Limb (tissue), 2 donors: Measurements from ENCODE around the gene CCDC33.

Source experiments
- DNase-seq, 2 donors: peaks; one replicate each; pipeline ENCODE4 v3.0.0-alpha.2; 2016; ENCODE audit errors: extremely low spot score in 2 of 2

The CCDC33 gene

DNA sequence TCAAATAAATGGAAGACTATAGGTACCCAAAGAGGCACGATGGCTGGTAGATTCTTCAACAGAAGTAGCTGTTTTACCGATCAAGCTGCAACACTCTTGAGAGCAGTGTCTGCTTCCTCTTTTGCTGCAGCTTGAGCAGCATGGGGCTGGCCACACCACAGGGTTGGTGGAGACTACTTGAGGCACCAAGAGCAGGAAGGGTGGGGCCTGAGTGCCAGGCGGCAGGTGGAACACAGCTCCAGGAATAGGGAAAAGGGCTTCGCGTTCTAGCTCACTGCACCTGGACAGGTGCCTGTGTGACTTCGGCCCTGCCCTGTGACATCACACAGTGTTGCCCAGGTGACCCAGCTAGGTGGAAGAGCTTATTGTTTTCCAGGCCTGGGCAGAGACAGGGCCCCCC is at the start of gene CCDC33:
Gene CCDC33, plus strand, starts transcription at position 365 of the 400 bp plus-strand sequence. CDS start 394 bp downstream, outside the sequence.
- no peak for DNase-seq

DNA sequence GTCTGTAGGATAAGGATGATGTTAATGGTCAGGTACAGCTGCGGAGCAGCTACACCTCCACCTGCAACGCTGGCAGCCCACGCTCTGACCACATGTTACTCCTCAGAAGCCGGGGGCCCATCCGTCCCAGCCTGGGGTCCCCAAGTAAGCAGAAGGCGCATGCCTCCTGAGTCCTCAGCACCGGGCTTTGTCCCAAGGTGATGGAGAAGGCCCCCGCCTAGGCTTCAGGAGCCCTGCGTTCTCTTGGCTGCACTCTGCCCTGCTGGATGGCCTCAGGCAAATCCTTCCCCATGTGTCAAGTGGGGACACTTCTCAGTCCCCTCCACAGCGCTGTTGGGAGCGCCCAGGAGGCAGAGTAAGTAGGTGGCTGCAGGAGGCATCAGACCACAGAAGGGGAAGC is 47.9 kb upstream of the CCDC33 start:
- no peak for DNase-seq

DNA sequence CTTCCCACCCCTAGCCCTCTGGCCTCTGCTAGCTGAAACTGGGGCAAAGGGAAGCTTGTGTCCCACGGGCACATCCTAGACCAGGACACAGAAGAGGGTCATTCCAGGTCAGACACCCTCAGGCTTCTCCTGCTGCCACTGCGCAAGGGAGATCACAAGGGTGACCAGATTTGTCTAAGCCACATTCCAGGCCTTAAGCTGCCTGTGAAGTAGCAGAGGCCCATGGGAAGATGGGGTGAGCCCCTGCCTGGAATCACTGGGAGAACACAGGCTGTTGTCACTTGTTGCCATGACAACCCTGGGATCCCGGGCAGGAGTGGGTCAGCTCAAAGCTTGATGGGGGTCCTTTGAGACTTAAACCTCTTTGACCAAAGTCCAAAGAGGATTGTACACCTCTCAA is 44.3 kb upstream of the CCDC33 start:
- no peak for DNase-seq

DNA sequence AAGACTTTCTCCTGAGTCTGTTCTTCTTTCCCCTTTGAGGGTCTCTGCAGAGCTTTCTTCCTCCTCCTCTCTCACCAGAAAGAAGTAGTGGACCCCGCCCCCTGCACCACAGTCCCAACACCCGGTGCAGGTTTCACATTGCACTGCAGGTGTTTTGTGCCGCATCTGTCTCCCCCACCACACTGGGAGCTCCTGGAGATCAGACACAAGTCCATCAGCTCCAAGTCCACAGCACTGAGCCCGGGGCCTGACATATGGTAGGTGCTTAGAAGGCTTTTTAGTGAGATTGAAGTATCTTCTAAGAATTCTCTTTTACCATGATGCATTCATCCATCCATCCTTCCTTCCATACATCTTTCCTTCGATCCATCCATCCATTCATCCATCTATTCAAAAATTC is 43.4 kb upstream of the CCDC33 start:
- no peak for DNase-seq

DNA sequence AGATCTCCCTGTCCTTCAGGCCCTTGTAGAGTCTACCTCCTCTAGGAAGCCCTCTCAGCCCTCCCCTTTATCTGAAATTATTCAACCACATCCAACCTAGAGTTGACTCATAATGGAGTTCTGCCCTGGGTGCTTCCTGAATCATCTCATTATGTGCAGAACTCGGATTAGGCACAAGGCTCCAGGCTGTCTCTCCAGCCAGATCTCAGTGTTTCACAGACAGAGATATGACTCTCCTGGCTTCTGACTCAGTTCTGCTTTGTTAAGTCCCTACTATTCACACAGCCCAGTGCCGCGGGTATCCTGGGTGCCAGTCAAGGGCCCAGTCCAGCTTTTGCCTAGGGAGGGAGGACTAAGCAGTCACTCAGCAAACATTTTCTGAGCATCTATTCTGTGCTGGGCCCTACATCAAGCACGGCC is 42.8 kb upstream of the CCDC33 start:
- DNase-seq = no peak

DNA sequence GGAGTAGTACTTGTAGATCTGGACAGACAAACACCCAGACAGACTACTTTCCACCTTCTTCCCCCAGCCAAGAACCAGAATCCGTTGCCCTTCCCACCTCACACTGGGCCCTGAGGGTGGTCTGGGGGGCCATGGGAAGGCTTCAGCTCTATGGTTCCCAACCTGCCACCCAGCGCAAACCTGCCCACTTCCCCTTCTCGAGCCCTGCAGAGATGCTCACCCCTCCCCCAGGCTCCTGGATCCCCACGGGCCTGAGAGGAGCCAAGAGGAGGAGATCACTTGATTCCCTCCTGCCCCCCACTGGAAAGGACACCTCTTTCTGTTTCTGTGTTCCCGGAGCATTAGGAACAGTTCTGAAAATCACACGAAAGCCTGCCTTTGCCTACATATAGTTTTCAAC is 42.2 kb upstream of the CCDC33 start:
- no peak for DNase-seq

DNA sequence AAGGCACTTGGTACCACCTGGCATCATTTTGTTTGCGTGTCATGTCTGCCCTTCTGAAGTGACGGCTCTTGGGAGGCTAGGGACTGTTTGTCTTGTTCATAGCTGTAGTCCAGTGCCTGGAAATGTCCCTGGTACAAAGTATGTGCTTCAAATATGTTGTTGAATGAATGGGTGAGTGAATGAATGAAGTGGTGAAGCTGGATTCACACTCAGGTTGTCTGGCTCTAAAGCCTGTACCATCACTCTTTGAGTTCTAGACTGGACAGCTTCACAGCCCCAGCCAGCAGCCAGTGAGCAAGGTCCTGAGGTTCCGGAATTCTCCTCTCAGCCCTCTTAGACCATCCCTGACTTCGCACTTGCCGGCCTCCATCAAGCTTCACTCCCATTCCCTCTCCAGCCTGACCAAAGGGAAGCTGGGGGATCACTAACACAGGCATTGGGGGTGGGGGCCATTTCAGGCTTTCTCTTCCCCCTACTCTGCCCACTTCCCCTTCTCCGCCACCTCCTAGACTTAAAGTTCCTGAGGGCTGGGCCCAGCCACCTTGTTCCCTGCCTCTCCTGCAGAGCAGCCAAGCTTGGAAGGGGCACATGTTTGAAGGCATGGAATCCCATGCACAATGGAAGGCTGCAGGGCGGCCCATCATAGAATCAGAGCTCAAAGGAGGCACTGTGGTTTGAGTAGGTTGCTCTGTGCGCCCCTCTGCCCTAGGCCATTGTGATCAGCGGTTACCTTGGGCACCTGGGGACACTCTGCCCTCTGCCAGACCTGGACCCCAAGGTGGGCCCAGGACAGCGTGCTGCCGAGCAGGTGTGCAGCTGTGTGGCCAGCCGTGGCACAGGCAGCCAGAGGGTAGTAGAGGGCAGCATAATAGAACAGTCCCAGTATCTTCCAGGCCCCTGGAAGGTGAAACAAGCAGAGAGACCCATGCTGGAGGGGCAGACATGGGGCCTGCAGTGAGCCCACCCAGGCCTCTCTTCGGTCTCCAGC is 41.3 kb upstream of the CCDC33 start:
- no peak for DNase-seq

DNA sequence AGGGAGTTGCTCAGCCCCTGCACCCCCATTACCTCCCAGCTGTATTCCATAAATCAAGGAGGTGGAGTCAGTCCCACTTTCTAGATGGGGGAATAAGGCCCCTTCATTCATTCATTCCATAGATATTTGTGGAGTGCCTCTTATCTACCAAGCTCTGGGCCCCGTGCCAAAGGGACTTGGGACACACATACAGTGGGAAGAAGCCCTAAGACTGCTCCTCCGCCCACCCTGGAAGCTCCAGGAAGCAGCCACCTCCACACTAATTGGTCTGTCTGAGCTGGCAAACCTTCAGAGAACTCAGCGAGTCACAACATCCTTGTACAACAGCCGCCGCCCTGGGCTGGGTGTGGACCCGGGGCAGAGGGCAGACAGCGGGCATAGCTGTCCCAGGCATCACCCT is 40.0 kb upstream of the CCDC33 start:
- DNase-seq = peak in 1 of 2 donors; percentile 48

DNA sequence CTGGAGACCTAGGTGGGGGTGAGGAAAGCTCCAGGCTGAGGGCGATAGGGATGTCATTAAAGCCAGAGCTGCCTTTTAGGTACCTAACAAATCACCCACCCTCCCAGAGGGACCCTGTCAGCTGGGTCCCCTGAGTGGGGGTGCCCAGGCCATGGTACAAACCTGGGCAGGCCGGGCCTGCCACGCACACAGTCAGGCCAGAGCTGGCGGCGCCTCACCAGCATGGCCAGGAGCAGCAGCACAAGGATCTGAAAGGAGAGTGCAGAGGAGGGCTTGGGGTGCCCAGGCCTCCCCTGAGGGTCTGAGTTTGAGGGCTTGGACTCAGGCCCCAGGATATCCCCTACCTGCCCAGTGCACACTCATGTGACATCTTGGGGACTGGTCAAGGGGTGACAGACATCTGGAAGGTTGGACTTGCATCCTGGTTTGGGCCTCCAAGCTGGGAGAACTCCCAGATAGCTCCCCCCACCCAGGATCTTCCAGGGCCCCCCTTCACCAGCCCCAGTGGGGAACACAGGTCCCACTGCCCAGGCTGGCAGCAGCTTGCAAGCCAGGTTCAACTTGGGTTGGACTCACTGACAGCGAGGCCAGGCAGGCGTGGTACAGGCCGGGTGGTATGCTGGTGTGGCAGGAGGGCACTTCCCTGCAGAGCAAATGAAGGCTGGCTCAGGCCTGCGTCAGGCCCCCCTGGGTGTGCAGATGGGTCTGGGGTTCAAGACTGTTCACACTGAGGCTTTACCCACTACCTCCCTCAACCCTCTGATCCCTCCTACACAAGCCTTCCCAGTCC is 38.8 kb upstream of the CCDC33 start:
- no peak for DNase-seq

DNA sequence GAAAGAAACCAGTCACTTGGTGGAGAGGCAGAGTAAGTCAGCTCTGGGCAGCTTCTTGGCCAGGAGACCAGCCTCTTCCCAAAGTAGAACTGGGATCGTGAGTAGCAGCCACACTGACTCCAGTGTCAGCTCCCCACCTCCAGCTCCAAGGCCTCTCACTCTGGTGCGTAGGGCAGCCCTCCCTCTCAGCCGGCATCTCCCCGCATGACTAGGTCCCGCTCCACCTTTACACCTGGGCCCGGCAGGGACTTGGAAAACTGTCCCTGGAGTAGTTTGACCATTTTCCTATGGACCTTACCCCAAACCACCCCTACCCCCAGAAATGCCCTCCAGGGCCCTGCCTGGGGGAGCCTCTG is 36.9 kb upstream of the CCDC33 start:
- DNase-seq = no peak

DNA sequence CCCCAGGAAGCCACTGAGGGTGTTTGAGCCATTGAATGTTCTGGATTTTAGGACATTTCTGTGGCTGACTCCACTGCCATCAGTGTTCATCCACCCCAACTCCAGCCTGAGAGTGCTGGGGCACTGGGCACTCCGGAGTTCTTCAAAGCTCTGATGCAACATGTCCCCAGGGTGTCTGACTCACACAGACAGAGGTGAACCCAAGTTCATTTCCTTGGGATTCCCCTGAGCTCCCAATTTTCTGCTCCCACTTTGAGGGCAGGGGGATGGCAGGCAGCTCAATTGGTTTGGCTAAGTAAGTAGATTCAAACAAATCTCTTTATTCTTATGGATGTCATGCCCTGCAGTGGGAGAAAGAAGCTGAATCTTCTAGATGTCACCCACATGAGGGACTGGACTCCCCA is 35.7 kb upstream of the CCDC33 start:
- no peak for DNase-seq

DNA sequence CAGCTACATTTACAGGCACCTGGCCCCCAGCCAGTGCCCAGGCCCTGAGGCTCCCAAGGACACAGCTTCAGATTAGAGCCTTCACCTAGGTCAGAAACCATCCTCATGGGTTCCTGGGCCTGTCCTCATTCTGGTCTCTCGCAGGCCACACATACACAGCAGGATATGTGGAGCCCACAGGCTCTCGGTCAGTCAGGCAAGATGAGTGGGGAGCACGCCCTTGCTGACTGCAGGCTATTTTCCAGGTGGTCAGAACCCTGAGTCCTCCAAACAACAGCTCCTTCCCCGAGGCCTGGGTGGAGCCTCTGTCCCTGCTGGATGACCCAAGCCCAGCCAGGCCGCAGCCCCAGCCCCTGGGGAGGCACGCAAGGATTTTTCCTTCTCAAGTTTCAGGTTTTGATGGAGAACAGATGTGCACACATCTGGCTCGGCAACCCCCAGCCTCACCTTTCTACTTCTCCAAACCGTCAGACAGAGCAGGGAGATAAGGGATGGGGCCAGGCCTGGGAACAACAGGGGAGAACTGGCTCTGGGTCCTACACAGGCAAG is 35.2 kb upstream of the CCDC33 start:
- DNase-seq = peak in 1 of 2 donors; percentile 67

DNA sequence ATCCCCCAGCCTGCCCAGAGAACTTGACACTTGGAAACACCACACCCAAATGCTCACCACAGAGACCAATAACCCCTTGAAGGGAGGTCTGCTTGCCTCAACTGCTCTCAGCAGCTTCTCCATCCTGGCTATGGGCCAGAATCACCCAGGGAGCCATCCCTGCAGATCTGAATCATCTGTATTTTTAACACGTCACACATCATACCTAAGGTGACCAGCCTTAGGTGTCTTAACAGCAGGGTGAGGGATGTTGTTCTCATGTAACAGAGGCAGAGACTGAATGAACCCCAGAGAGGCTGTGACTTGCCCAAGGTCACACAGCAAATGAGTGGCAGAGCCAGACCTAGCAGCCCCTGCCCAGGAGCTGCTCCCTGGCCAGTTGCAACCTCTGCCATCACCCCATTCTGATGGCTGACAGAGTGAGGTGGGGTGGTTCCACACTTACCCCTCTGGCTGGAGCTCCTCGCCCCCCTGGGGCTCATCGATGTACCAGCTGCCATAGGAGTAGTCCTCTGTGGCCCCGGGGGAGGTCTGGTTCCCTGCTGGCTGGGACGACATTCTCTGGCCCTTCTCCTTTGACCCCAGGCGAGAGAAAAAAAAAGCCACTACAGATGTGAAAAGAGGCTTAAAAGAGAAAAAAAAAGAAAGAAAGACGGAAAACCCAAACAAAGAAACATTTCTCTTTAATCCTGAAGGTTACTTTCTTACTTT is 34.3 kb upstream of the CCDC33 start:
- DNase-seq = no peak

DNA sequence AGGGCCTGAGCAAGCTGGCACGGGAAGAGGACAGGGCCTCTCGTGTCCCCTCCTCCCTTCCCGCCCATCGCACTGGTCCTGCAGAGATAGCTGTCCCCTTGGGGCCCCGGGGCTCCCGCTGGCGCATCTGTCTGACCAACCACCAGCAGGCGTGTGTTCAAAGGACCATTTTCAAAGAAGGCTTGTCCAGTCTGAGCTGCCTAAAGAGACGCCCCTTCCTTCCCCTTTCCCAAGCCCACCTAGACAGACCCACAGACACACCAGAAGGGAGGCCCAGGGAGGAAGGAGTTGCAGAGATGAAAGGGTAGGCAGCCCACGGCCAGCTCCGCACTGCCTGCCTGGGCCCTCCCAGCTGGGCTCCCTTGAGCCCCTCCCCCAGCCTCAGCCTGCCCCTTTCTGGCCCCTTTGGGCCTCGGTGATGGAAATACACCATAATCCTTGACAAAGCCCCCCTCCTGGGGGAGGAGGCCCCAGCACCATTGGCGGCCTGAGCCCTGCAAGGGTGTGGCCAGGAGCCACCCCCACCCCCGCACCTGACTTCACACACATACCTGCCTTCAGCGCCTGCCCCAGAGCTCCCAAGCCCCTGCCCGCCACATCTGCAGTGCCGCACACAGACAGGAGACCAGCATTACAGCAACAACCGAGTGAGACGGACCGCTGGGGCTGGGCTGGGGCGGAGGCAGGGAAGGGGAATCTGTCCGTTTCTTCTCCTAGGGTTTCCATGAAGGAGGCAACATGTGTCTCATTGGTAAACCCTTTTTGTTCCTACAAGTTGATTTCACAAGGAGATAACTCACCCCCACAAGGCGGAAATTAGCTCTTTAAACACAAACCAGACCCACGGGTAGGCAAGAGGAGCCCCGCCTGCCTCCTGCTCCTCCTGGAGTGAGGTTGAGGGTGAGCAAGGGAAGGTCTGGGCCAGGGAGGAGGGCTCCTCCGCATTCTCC is 33.4 kb upstream of the CCDC33 start, which contains the start of gene STRA6:
Gene STRA6, minus strand, starts transcription at position 336 of the 950 bp plus-strand sequence. CDS start 520 bp downstream, outside the sequence.
- DNase-seq = peak in 1 of 2 donors; percentile 77

DNA sequence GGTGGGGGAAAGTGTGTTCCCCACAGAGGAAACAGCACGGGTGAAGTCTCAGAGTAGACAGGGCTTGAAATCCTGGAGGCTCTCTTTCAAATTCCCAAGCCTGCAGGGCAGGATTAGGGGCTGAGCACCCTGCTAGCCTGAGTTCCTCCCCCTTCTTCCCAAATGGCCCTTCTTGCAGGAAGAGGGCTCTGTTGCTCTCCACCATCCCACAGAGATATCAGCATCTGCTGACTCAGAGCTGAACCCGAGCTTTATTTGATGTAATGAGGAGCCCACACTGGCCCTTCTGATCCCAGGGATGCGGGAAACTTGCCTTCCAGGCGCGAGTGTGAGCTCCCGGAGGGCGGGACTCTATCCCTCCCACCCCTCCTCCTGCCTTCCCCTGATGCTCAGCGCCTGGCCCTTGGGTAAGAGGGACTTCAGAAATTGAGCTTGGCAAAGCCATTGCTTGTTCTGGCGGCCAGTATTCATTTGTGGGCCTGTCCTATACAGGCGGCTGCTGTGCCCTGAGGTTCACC is 32.2 kb upstream of the CCDC33 start:
- DNase-seq = peak in 1 of 2 donors; percentile 64

DNA sequence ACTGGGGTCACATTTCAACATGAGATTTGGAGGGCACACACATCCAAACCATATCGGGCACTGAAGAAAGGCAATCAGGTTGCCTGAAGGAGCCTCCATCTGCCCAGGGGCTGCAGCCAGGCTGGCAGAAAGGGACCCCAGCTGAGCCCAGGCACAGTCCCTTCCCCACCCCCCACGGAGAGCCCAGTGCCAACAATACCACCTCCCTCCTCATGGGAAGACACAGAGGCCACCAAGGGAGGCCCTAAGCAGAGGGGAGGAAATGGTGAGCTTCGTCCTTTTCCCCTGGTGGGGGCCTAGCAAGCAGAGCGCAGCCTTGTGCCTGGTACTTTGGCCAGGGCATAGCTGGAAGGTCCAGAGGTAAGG is 30.6 kb upstream of the CCDC33 start:
- no peak for DNase-seq

DNA sequence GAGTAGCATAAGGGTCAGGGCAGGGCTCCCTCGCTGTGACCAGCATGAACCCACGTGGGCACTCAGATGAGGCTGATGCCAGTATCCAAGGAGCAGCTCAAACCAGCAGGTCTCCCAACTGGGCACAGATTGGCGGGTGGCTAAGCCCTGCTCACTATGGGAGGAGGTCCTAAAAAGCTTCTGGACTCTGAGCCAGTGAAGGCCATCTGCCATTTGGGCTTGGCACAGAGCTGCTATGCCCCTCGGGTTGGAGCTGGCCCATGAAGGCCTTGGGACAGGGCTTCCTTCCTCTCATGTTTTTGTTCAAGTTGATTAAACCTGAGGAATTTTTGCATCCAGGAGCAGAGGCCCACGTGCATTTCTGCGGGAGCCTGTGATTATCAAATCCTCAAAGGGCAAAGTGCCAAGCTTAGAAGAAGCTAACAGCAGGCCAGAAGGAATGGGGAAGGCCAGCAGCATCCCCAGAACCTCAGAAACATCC is 29.3 kb upstream of the CCDC33 start:
- DNase-seq = no peak

DNA sequence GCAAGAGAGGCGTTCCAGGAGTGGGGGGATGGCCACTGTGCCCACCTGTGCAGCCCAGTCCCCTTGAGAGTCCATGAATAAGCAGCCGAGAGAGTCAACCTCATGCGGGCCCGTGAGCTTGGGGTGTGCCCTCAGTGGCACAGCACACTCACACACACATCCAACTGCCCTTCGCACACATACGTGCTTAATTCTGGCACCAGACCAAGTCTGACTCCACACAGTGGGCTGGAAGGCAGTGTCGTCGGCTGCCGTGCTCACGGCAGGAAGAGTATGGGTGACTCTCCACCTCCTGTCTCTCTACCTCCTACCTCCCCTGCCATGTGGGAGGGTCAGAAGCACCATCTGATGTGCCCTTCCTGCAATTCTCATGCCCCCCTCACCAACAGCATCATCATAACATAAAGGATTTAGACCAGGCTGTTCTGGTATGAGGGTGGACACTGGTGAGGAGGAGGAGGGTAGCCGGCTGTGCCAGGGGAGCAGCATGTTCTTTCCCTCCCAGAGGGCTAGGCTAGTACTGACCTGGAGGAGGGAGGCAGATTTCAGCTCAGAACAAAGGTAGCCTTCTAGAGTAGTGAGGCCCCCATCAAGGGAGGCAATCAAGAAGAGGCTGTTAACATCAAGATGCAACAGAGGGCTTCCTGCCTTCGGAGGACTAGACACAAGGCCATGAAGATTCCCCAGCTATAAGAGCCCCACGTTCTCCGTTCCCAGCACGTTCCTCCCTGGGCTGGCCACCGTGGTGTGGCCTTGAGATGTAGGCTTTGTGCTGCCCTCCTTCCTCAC is 28.3 kb upstream of the CCDC33 start:
- DNase-seq = no peak

DNA sequence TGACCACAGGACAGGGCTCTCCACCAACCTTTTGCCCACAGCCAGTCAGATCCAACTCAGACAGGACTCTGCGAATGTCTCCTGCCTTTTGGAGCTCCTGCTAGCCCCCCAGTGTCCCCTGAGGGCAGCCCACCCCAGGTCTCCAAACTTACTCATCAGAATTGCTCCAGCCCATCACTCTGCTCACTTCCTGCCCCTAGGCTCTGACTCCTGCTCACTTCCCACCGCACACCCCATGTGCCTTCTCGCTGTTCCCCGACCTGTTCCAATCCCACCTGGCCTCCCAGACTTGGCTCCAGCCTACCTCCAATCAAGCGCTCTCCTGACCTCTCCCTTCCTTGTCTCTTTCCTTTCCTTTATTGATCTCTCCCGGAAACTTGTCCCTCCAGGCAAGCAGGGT is 27.6 kb upstream of the CCDC33 start:
- DNase-seq = no peak
